Measurements from ENCODE around the gene PITX3.
"Not testable (repeated sequence)": the region's sequence is repeated elsewhere in the genome, so short reads cannot be mapped to it uniquely, and the experiment has no call there.

PITX3 gene

GRCh38 chr10:102254426-102254825 lies 13.1 kb upstream of the PITX3 start:
- no peaks in the 10 kb centered on the region for H3K4me1 ChIP-seq
- peaks cover 1% of the 10 kb centered on the region for H3K36me3 ChIP-seq
- H3K9me3 ChIP-seq, result no peaks in the 10 kb centered on the region
- no peak for TF ChIP-seq CTCF (IDR thresholded peaks at IDR 0.05; ENCODE audit: low read depth, low read length)
- H3K27me3 ChIP-seq, result no peaks in the 10 kb centered on the region
- no peak for DNase-seq
- no peak overlapping the region for H3K4me3 ChIP-seq (ENCODE audit: low read depth, low read length)

GRCh38 chr10:102252508-102252907 lies 11.2 kb upstream of the PITX3 start:
- H3K4me3 ChIP-seq (ENCODE audit: low read depth, low read length); DNase-seq; H3K9me3 ChIP-seq; H3K27me3 ChIP-seq; H3K36me3 ChIP-seq; H3K4me1 ChIP-seq: not testable (repeated sequence)

- no peak overlapping the region; the same call in 1 of the 2 replicates for H3K4me3 ChIP-seq (ENCODE audit: low read depth, low read length)
- no peaks in the 10 kb centered on the region for H3K36me3 ChIP-seq
- no peak for TF ChIP-seq CTCF (IDR thresholded peaks at IDR 0.05; ENCODE audit: low read depth, low read length)
- no peaks in the 10 kb centered on the region for H3K9me3 ChIP-seq
- no peaks in the 10 kb centered on the region for H3K27me3 ChIP-seq
- no peak for DNase-seq
- no peaks in the 10 kb centered on the region for H3K4me1 ChIP-seq
Observed at GRCh38 chr10:102247734-102248133, 6.4 kb upstream of the PITX3 start.

GRCh38 chr10:102246261-102246660 lies 4.9 kb upstream of the PITX3 start:
- Histone ChIP-seq H3K4me3 (ENCODE audit: low read depth, low read length) (peak overlapping the region; percentile 98), H3K9me3 (no peaks in the 10 kb centered on the region), H3K4me1 (no peaks in the 10 kb centered on the region), H3K27me3 (no peaks in the 10 kb centered on the region), H3K36me3 (no peaks in the 10 kb centered on the region)
- TF ChIP-seq CTCF (IDR thresholded peaks at IDR 0.05; ENCODE audit: low read depth, low read length), result no peak
- no peak for DNase-seq

- H3K9me3 ChIP-seq, result no peaks in the 10 kb centered on the region
- peak overlapping the region; percentile 98 for H3K4me3 ChIP-seq (ENCODE audit: low read depth, low read length)
- no peaks in the 10 kb centered on the region for H3K36me3 ChIP-seq
- no peaks in the 10 kb centered on the region for H3K27me3 ChIP-seq
- no peak for DNase-seq
- 0 out of 2 replicates have a peak, but pooled peaks cover 2% of the 10 kb centered on the region for H3K4me1 ChIP-seq
- TF ChIP-seq CTCF (IDR thresholded peaks at IDR 0.05; ENCODE audit: low read depth, low read length), result no peak
Observed at GRCh38 chr10:102245932-102246251, 4.6 kb upstream of the PITX3 start.

- Histone ChIP-seq H3K27me3 (no peaks in the 10 kb centered on the region), H3K9me3 (no peaks in the 10 kb centered on the region), H3K4me3 (ENCODE audit: low read depth, low read length) (peak within 1 kb of the TSS; percentile 98), H3K4me1 (0 out of 2 replicates have a peak, but pooled peaks cover 2% of the 10 kb centered on the region), H3K36me3 (no peaks in the 10 kb centered on the region)
- DNase-seq, result peak; percentile 90
- TF ChIP-seq CTCF (IDR thresholded peaks at IDR 0.05; ENCODE audit: low read depth, low read length), result no peak
Observed at GRCh38 chr10:102245082-102245931, 4.0 kb upstream of the PITX3 start, which contains the start of gene GBF1. Gene GBF1 (plus strand): TSS chr10:102245532. CDS start chr10:102258939, 13,407 bp downstream.

Data from BE2C (cell line).